G401 (cell line): ENCODE results near the gene CRABP2. TPM values are rescaled to one million over a fixed set of nuclear protein-coding genes. Genes with fewer than 3 reads are reported as not detected.

Source experiments
- DNase-seq: peaks from one replicate; pipeline ENCODE4 v3.0.0-alpha.2; 2015; ENCODE audit warnings: low spot score
- in situ Hi-C: cut with HindIII; loops from 2 replicates; pipeline ENCODE4 v1.10.0; 2016; ENCODE audit warnings: low sequenced_read_pairs, mixed read lengths
- total RNA-seq: library from RNA; depleted of rRNA; stranded (reverse); fragments of >200 nt; shearing (Covaris generic); gene quantifications from 2 replicates; pipeline ENCODE4 v1.2.3, GENCODE V29; 2014

The CRABP2 gene
- total RNA-seq, 1 experiment from 2014 or later = 1,168 TPM

DNA sequence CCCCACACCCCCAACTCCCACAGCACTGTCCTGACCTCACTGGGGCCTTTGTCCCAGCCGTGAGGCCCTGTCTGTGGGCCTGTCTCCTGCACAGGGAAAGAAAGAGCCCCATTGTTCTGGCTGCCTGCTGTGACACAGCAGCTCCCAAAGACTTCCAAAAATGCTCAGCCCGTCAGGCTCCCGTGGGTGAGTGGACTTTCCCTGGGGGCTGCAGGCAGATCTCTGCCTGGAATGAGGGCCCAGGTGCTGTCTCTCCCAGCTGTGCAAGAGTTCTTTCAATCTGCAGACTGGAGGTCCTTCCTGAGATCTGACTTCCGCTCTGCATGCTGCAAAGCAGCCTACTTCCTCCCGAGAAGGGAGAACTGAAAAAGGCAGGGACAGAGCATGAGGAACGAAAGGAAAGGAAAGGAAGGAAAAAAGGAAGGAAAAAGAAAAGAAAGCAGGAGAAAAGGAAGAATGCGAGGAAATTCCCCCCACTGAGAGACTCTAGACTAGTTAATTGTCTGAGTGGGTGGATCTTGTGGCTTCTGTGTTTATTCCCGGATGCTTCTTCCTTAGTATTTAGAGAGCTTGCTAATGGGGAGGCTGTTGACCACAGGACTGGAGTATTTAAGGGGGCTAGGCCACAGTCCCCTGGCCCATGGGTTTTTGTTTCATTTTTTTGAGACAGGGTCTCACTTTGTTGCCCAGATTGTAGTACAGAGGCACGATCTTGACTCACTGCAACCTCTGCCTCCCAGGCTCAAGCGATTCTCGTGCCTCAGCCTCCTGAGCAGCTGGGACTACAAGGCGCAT is 43.2 kb downstream of the CRABP2 start:
- in situ Hi-C loops = no loop called here

DNA sequence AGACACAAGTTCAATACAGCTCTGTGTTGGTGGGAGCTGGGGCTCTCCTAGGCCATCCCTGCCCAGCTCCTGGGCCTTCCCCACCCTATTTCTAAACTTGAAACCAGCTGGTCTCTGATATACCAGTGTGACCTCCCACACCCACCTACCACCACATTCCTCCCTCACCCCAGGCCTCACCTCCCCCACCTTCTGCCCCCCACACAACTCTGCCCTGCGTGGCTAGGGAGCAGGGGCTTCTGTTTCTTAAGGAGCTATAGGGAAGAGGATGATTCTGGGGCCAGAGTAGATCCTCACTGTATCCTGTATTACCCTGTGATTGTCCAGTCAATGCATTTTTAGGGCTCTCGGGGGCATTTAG is 44.7 kb downstream of the CRABP2 start:
- in situ Hi-C loops = no loop called here
- no peak for DNase-seq

More for the DNA sequence above, 43.2 kb downstream of the CRABP2 start:
- DNase-seq = no peak

DNA sequence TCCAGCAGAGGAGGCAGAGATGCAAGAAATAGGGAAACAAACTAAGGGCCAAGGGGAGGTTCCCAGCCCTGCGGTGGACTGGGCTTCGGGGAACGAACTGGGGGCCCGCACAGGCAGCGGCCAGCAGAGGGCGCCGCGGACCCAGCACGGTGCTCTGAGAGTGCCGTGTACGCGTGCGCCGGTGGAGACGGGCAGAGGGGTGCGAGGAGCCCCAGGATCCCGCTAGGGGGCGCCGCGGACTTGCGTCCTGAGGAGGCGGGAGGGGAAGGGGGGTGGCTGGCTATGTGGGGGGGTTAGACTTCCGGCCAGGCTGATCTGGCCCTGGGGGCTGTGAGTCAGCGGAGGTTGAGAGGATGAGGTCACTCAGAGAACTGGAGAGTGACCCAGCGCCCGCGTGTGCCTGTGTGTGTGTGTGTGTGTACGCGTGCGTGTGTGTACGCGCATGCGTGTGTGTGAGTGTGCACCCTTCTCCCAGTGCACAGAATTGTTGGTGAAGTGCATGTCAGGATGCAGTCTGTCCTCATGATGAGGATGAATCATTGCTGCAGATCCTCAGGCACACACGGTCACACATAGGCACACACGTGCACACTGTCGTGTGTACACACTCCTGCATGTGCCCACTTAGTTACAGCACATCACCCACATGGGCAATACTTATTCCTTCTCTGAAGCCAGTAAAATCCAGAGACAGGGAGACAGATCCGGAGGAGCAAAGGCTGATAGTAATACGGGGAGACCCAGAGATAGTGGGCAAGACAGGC is 45.2 kb downstream of the CRABP2 start:
- in situ Hi-C loops = no loop called here

DNA sequence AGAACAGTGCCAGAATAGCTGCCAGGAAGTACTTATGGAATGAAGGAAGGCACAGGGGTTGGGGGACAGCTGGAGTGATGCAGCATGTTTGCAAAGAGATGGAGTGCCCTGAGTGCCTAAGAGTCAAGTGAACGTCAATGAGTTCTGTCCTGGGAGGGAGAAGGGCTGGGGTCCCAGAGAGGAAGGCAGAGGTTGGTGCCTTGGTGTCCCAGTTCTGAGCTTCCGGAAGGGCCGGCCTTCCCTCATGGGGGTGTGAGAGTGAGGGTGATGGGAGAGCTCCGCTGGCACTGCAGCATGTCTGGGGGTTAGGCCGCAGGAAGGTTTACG is 45.8 kb downstream of the CRABP2 start:
- DNase-seq = no peak
- in situ Hi-C loops = no loop called here

More for the DNA sequence above, 45.2 kb downstream of the CRABP2 start:
- DNase-seq = peak; percentile 91

DNA sequence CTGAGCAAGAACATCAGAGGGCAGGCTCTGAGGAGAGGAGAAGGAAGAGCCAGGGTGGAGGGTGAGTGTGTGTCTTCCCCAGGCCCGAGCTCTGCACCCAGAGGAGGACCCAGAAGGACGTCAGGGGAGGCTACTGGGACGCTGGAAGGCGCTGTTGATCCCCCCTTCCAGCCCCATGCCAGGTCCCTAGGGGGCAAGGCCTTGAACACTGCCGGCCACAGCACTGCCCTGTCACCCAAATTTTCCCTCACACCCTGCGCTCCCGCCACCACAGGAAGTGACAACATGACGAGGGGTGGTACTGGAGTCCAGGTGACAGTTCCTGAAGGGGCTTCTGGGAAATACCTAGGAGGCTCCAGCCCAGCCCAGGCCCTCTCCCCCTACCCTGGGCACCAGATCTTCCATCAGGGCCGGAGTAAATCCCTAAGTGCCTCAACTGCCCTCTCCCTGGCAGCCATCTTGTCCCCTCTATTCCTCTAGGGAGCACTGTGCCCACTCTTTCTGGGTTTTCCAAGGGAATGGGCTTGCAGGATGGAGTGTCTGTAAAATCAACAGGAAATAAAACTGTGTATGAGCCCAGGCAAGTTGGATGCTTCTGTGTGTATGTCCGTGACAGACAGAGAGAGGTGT is 46.3 kb downstream of the CRABP2 start:
- DNase-seq = no peak
- in situ Hi-C loops = no loop called here

DNA sequence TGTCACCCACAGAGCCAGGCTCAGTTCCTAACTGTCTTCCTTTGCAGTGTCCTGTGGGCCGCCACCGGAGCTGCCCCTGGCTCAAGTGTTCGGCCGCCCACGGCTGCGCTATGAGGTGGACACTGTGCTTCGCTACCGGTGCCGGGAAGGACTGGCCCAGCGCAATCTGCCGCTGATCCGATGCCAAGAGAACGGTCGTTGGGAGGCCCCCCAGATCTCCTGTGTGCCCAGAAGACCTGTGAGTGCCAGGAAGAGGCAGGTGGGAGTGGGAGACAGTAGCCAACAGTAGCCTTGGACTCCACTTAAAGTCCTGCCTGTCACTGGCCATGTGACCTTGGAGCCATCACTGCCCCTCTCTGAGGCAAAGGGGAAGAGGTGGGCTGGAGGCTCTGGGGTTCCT is 46.9 kb downstream of the CRABP2 start:
- in situ Hi-C loops = no loop called here

DNA sequence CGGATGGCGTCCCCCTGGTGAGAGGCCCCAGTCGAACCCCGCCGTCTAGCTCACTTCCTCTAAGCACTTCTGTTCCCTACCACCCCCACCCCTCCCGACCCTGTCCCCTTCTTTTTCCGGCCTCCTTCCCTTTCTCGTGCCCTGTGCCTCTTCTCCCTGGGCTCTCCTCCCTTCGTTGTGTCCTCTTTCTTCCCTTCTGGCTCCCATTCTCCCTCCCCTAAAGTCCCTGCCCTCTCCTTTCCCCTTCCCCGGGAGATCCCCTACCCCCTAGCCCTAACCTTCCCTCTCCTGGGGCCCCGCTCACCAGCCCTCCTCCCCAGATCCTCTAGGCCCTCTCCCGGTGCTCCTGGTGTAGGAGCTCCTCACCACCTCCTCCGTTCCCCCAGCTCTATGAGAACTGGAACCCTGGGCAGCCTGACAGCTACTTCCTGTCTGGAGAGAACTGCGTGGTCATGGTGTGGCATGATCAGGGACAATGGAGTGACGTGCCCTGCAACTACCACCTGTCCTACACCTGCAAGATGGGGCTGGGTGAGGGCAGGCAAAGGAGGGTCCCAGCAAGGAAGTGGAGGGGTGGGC is 47.6 kb downstream of the CRABP2 start:
- in situ Hi-C loops = no loop called here
- DNase-seq = peak; percentile 40

More for the DNA sequence above, 46.9 kb downstream of the CRABP2 start:
- peak; percentile 33 for DNase-seq

DNA sequence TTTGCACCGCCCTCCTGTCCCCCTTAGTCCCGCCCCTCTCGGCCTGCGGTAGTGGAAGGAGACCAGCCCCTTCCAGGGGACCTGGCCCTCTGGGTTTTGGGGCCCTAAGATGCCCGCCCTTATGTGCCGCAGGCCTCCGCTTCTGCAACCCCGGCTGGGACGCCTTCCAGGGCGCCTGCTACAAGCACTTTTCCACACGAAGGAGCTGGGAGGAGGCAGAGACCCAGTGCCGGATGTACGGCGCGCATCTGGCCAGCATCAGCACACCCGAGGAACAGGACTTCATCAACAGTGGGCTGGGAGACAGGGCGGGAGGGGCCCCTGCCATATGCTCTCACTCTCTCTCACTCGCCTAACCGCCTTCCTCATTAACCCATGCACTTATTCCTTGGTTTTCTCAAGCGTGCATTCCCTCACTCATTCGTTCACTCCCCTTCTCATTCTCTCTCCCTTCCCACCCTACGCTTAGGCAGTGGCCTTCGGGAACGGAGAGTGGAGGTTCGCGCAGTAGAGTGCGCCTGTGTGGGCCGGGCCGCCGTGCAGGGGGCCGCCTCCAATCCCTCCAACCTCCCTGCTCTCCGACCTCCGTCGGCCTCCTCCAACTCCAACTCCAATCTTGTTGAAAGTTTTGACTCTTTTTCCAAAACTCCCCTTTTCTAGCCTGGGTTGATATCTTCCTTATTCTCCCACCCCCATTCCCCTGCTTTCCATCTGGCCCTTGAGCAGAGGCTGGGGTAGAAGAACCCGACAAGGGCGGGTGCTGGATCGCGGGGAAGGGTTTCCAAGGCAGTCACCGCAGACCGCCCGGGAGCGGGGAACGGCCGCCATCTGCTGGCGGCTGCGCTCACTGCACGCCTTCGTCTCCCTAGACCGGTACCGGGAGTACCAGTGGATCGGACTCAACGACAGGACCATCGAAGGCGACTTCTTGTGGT is 48.3 kb downstream of the CRABP2 start:
- in situ Hi-C loops = no loop called here
- peak; percentile 84 for DNase-seq

DNA sequence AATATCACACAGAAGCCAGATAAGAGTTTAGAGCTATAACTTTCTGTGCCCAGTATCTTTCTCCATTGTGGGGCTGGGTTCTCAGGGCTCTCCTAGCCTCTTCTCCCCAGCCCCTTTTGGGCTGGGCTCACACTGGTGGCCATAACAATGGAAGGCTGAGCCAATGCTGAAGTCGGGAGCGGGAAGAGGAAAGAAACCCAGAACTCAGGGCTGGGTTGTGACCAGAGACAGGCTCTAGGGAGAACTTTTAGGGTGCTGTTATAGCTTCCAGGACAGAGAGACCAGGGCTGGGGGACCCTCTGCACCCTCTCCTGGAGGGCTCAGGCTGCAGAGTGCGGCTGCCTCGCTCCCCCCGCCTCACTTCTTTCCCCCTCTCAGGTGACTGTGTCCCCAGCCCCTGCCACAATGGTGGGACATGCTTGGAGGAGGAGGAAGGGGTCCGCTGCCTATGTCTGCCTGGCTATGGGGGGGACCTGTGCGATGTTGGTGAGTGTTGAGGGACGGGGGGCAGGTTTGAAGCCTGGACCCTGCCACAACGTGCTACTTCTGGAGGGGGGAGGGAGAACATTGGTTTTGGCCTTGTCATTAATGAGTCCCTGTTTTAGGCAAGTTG is 49.4 kb downstream of the CRABP2 start:
- DNase-seq = no peak
- in situ Hi-C loops = no loop called here

DNA sequence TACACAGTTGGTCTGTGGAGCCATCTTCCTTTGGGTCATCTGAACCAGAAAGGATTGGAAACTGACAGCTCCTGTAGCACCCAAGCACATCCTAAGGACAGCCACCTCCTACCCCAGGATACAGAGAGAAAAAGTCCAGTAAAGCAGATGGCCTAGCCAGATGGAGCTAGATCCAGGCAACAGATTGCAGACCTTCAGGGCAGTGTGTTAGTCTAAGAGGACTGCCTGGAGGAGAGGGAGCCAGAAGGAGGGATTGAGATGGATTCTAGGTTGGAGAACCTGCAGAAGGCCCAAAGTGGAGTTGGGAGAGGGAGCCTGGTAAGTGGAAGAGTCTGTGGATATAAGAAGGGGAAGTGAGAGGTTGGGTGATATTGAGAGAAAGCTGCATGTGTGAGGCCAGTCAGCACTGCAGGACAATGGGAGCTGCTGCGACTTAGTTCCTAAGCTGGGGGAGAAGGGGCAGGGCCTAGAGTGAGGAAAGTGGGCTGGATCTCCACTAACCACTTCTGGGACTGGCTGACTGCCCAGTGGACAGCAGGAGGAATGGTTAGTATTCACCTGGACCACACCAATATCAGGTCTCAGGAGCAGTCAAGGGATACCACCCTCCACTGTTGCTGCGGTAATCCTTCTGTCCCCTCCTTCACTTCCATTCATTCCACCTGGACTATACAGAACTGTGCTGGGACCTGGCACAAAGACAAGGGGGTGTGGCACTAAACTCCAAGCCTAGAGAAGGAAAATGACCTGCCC is 50.1 kb downstream of the CRABP2 start:
- in situ Hi-C loops = no loop called here
- no peak for DNase-seq

DNA sequence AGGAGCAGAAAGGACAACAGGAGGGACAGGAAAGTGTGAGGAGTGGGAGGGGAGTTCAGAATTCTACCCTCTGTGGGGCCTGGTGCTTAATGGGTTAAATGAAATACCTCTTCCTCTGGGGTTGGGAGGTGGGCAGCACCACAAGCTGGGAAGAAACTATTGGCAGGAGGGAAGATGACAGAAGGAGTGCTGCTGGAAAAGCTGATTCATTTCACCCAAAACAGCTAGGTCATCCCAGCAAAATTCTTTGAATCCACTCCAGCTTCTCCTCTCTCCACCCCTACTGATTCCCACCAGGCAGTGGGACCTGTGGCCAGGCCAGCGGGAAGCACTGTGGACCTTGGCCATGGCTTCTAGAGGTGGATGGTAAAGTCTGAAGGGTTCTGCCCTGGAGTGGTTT is 50.7 kb downstream of the CRABP2 start:
- in situ Hi-C loops = no loop called here
- no peak for DNase-seq

DNA sequence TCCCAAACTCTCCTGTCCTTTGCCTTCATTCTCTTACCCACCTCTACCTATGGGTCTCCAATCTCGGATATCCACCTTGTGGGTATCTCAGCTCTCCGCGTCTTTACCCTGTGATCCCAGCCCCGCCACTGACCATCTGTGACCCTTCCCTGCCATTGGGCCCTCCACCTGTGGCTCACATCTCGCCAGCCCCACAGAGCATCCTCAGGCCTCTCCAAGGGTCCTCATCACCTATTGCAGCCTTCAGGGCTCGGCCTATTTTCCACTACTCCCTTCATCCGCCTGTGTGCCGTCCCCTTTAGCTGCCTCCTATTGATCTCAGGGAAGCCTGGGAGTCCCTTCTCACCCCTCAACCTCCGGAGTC is 52.4 kb downstream of the CRABP2 start:
- no peak for DNase-seq
- in situ Hi-C loops = no loop called here

DNA sequence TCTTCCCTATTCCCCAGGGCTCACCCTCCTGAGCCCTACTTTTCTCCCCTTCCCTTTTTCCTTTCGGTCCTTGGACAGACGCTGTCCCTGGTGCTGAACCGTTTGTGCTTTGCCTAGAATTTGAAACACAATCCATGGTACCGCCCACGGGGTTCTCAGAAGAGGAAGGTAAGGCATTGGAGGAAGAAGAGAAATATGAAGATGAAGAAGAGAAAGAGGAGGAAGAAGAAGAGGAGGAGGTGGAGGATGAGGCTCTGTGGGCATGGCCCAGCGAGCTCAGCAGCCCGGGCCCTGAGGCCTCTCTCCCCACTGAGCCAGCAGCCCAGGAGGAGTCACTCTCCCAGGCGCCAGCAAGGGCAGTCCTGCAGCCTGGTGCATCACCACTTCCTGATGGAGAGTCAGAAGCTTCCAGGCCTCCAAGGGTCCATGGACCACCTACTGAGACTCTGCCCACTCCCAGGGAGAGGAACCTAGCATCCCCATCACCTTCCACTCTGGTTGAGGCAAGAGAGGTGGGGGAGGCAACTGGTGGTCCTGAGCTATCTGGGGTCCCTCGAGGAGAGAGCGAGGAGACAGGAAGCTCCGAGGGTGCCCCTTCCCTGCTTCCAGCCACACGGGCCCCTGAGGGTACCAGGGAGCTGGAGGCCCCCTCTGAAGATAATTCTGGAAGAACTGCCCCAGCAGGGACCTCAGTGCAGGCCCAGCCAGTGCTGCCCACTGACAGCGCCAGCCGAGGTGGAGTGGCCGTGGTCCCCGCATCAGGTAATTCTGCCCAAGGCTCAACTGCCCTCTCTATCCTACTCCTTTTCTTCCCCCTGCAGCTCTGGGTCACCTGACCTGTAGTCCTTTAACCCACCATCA is 53.0 kb downstream of the CRABP2 start:
- in situ Hi-C loops = no loop called here
- no peak for DNase-seq
